Sigmoid colon (tissue), 4 donors: ENCODE data around the gene SCAANT1.

ENCODE experiments used
- POLR2AphosphoS5 ChIP-seq, 4 donors: sonication (generic); formaldehyde crosslinking; IDR thresholded peaks; one replicate each; pipeline ENCODE4 v1.6.1; 2017; ENCODE audit warnings: antibody characterized with exemption in 4 of 4
- TF ChIP-seq, protein P1 (sequence below), 4 experiments: fragments of 450-650 bp in 3 of 4; fragments of 200-600 bp in 1 of 4; IDR thresholded peaks; one replicate each; pipeline ENCODE4 v1.5.1; 2016 to 2019; ENCODE audit warnings: antibody characterized with exemption in 4 of 4, mild to moderate bottlenecking in 3 of 4, moderate library complexity in 2 of 4

- TF ChIP-seq, protein P1, sequence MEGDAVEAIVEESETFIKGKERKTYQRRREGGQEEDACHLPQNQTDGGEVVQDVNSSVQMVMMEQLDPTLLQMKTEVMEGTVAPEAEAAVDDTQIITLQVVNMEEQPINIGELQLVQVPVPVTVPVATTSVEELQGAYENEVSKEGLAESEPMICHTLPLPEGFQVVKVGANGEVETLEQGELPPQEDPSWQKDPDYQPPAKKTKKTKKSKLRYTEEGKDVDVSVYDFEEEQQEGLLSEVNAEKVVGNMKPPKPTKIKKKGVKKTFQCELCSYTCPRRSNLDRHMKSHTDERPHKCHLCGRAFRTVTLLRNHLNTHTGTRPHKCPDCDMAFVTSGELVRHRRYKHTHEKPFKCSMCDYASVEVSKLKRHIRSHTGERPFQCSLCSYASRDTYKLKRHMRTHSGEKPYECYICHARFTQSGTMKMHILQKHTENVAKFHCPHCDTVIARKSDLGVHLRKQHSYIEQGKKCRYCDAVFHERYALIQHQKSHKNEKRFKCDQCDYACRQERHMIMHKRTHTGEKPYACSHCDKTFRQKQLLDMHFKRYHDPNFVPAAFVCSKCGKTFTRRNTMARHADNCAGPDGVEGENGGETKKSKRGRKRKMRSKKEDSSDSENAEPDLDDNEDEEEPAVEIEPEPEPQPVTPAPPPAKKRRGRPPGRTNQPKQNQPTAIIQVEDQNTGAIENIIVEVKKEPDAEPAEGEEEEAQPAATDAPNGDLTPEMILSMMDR (IDR thresholded peaks at IDR 0.05) = no peak
- TF ChIP-seq POLR2AphosphoS5 (IDR thresholded peaks at IDR 0.05) = no peak
Measured at GRCh38 chr3:63931290-63931689, 19.1 kb upstream of the SCAANT1 start.
